GM23248 (cell line): ENCODE measurements around the gene OR6B1.

ENCODE experiments used
- EZH2 ChIP-seq: fragments of 200-600 bp; sonication (generic); IDR thresholded peaks from 2 replicates; pipeline ENCODE4 v1.6.1; 2018; ENCODE audit warnings: antibody characterized with exemption, mild to moderate bottlenecking; ENCODE audit not compliant: insufficient read depth, poor library complexity, severe bottlenecking
- EZH2phosphoT487 ChIP-seq: fragments of 200-600 bp; sonication (generic); IDR thresholded peaks from 2 replicates; pipeline ENCODE4 v1.6.1; 2018; ENCODE audit warnings: antibody characterized with exemption, moderate library complexity, mild to moderate bottlenecking, low read depth; ENCODE audit not compliant: insufficient read depth

DNA sequence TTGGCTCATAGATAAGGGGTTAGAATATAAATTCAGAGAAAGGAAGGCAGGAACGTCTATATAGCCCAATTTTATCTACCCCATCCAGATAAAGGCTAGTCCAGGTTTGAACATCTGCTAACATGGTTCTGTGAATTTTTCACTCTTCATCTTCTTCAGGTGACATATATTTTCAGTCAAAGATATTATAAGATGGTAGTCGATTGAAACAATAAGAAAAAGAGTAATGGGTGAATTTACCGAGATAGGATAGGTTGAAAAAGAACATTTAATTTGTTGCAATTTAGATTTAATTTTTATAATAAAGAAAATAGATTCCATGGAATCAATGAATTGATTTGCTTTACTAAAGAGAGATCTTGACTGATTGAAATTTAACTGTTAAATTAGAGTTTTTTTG lies 45.6 kb upstream of the OR6B1 start, which contains the start of gene OR2F1:
- TF ChIP-seq EZH2phosphoT487 (no peak), EZH2 (no peak)
